ENCODE results near the gene DENND4B. TPM values are rescaled to one million over a fixed set of nuclear protein-coding genes. Genes with fewer than 3 reads are reported as not detected.
A peak's percentile ranks its signal among the peaks of the same experiment; 100 is the strongest.

DENND4B gene
- total RNA-seq, 6 experiments from 2014 or later = 20.5 to 26.6 (median 23.4) TPM

- Mint-ChIP-seq H3K36me3 (ENCODE audit: low read depth) (peaks cover 51% of the 10 kb centered on the region), H3K9me3 (no peaks in the 10 kb centered on the region), H3K4me3 (peak overlapping the region; percentile 98), H3K27ac (peak overlapping the region; percentile 89), H3K27me3 (ENCODE audit: insufficient read depth) (peaks cover 5% of the 10 kb centered on the region), H3K4me1 (ENCODE audit: low read depth) (peaks cover 26% of the 10 kb centered on the region)
- no peak for DNase-seq
- no peak for TF ChIP-seq CTCF (IDR thresholded peaks at IDR 0.05)
Measured at GRCh38 chr1:153978274-153978909, 31.9 kb upstream of the DENND4B start.

GRCh38 chr1:153977250-153978240, 31.0 kb upstream of the DENND4B start, which contains the start of gene JTB:
JTB (minus strand) TSS chr1:153977674; CDS start chr1:153977252, 422 bp downstream.
- H3K4me3 Mint-ChIP-seq = peak within 1 kb of the TSS; percentile 98
- peak within 1 kb of the TSS; percentile 89 for H3K27ac Mint-ChIP-seq
- H3K36me3 Mint-ChIP-seq (ENCODE audit: low read depth) = peaks cover 45% of the 10 kb centered on the region
- peaks cover 26% of the 10 kb centered on the region for H3K4me1 Mint-ChIP-seq (ENCODE audit: low read depth)
- TF ChIP-seq CTCF (IDR thresholded peaks at IDR 0.05) = no peak; the same call in 1 of the 2 replicates
- H3K9me3 Mint-ChIP-seq = no peaks in the 10 kb centered on the region
- H3K27me3 Mint-ChIP-seq (ENCODE audit: insufficient read depth) = peaks cover 8% of the 10 kb centered on the region
- peak; percentile 79 for DNase-seq

- Mint-ChIP-seq H3K27me3 (ENCODE audit: insufficient read depth) (peaks cover 8% of the 10 kb centered on the region), H3K36me3 (ENCODE audit: low read depth) (peaks cover 38% of the 10 kb centered on the region), H3K27ac (peak overlapping the region; percentile 87), H3K9me3 (no peaks in the 10 kb centered on the region), H3K4me1 (ENCODE audit: low read depth) (peaks cover 26% of the 10 kb centered on the region), H3K4me3 (peak overlapping the region; percentile 98)
- no peak for TF ChIP-seq CTCF (IDR thresholded peaks at IDR 0.05)
- DNase-seq = no peak
Measured at GRCh38 chr1:153976819-153977249, 30.3 kb upstream of the DENND4B start.

GRCh38 chr1:153973525-153973924, 27.0 kb upstream of the DENND4B start:
- Mint-ChIP-seq H3K9me3 (no peaks in the 10 kb centered on the region), H3K4me3 (no peak overlapping the region), H3K36me3 (ENCODE audit: low read depth) (peaks cover 27% of the 10 kb centered on the region), H3K4me1 (ENCODE audit: low read depth) (peaks cover 26% of the 10 kb centered on the region), H3K27ac (peak overlapping the region; percentile 13; the same call in 1 of the 2 replicates), H3K27me3 (ENCODE audit: insufficient read depth) (peaks cover 8% of the 10 kb centered on the region)
- DNase-seq = no peak
- no peak for TF ChIP-seq CTCF (IDR thresholded peaks at IDR 0.05)

- Mint-ChIP-seq H3K4me3 (no peak overlapping the region), H3K36me3 (ENCODE audit: low read depth) (peaks cover 25% of the 10 kb centered on the region), H3K27ac (peak overlapping the region; percentile 13; the same call in 1 of the 2 replicates), H3K9me3 (no peaks in the 10 kb centered on the region), H3K27me3 (ENCODE audit: insufficient read depth) (peaks cover 8% of the 10 kb centered on the region), H3K4me1 (ENCODE audit: low read depth) (peaks cover 26% of the 10 kb centered on the region)
- TF ChIP-seq CTCF (IDR thresholded peaks at IDR 0.05) = no peak
- DNase-seq = no peak
Measured at GRCh38 chr1:153973071-153973470, 26.6 kb upstream of the DENND4B start.
